Right atrium auricular region (tissue), 2 donors: ENCODE data around the gene RPP14. TPM values are rescaled to one million over a fixed set of nuclear protein-coding genes. Genes with fewer than 3 reads are reported as not detected.
"Not testable (repeated sequence)": the region's sequence is repeated elsewhere in the genome, so short reads cannot be mapped to it uniquely, and the experiment has no call there.

Experiments
- DNase-seq: peaks from one replicate; pipeline ENCODE4 v3.0.0-alpha.2; 2019; ENCODE audit warnings: low spot score
- H3K27ac ChIP-seq, 2 donors: fragments of 200-600 bp; sonication (generic); 1 replicate in 1 of 2; 2 replicates in 1 of 2; pipeline ENCODE4 v1.5.1; 2016 to 2019
- H3K27me3 ChIP-seq, 2 donors: fragments of 200-600 bp; sonication (generic); one replicate each; pipeline versions ENCODE4 v1.5.1 to v1.6.0; 2017 to 2019
- H3K36me3 ChIP-seq: fragments of 200-600 bp; sonication (generic); one replicate; pipeline ENCODE4 v1.5.1; 2016
- H3K4me1 ChIP-seq, 2 donors: fragments of 200-600 bp; sonication (generic); one replicate each; pipeline versions ENCODE4 v1.5.1 to v1.6.0; 2017 to 2019
- H3K4me3 ChIP-seq, 2 donors: fragments of 200-600 bp; sonication (generic); 1 replicate in 1 of 2; 2 replicates in 1 of 2; pipeline ENCODE4 v1.5.1; 2017 to 2019; ENCODE audit warnings: mild to moderate bottlenecking in 1 of 2, moderate library complexity in 1 of 2
- H3K9me3 ChIP-seq, 2 donors: fragments of 200-600 bp; sonication (generic); one replicate each; pipeline ENCODE4 v1.5.1; 2019
- CTCF ChIP-seq, 2 donors: fragments of 200-600 bp; sonication (generic); IDR thresholded peaks; one replicate each; pipeline ENCODE4 v1.5.1; 2019; ENCODE audit warnings: antibody characterized with exemption in 2 of 2
- total RNA-seq, 2 donors: library from RNA; depleted of rRNA; stranded (reverse); fragments of >200 nt; gene quantifications; one replicate each; pipeline ENCODE4 v1.1.0, GENCODE V29; 2016

The RPP14 gene
- total RNA-seq, 2 donors from 2014 or later = 10.0 to 10.9 TPM

DNA sequence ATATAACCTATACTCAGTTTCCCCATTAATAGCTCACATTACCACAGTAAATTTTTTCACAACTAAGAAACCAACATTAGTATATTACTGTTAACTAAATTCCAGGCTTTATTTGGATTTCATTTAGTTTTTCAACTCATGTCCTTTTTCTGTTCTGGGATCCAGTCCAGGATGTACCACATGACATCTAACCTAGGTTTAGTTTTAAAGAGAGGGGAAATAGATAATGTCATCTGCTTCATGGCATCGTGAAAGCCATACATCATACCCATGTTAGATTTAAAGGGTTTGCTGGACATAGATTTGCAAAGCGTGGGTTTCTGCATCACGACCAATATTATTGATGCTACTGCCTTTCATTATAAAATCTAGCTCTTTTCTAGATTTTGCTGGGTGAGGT lies 33.2 kb upstream of the RPP14 start:
- DNase-seq = no peak
- Histone ChIP-seq H3K27me3 (no peaks in the 10 kb centered on the region), H3K9me3 (no peaks in the 10 kb centered on the region), H3K4me1 (peaks cover 0 to 7% of the 10 kb centered on the region in 2 donors), H3K27ac (peak overlapping the region in 1 of 2 donors; percentile 29), H3K36me3 (peaks cover 20% of the 10 kb centered on the region), H3K4me3 (no peak overlapping the region)
- no peak for TF ChIP-seq CTCF (IDR thresholded peaks at IDR 0.05)

DNA sequence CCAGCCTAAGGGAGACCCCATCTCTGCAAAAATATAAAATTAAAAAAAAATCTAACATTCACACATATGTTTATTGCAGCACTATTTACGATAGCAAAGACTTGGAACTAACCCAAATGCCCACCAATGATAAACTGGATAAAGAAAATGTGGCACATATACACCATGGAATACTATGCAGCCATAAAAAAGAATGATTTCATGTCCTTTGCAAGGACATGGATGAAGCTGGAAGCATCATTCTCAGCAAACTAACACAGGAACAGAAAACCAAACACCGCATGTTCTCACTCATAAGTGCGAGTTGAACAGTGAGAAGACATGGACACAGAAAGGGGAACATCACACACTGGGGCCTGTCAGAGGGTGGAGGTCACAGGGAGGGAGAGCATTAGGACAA lies 32.7 kb upstream of the RPP14 start:
- H3K4me1 ChIP-seq, H3K27ac ChIP-seq, H3K9me3 ChIP-seq, DNase-seq, H3K27me3 ChIP-seq, H3K4me3 ChIP-seq: not testable (repeated sequence)
- H3K36me3 ChIP-seq = peaks cover 15% of the 10 kb centered on the region

- Histone ChIP-seq H3K27me3 (no peaks in the 10 kb centered on the region), H3K9me3 (no peaks in the 10 kb centered on the region), H3K36me3 (peaks cover 9% of the 10 kb centered on the region), H3K4me3 (no peak overlapping the region), H3K27ac (no peak overlapping the region), H3K4me1 (peaks cover 0 to 7% of the 10 kb centered on the region in 2 donors)
- TF ChIP-seq CTCF (IDR thresholded peaks at IDR 0.05) = no peak
- no peak for DNase-seq
These were observed 31.9 kb upstream of the RPP14 start for GRCh38 chr3:58274027-58274614.

GRCh38 chr3:58281069-58281468 lies 25.0 kb upstream of the RPP14 start:
- TF ChIP-seq CTCF (IDR thresholded peaks at IDR 0.05) = no peak
- Histone ChIP-seq H3K27me3 (no peaks in the 10 kb centered on the region), H3K36me3 (peaks cover 8% of the 10 kb centered on the region), H3K9me3 (no peaks in the 10 kb centered on the region), H3K4me3 (no peak overlapping the region), H3K27ac (no peak overlapping the region), H3K4me1 (no peaks in the 10 kb centered on the region)
- no peak for DNase-seq

- Histone ChIP-seq H3K9me3 (no peaks in the 10 kb centered on the region), H3K27ac (peak overlapping the region in 1 of 2 donors; percentile 23), H3K4me1 (peaks cover 0 to 10% of the 10 kb centered on the region in 2 donors), H3K4me3 (no peak overlapping the region), H3K36me3 (peaks cover 12% of the 10 kb centered on the region), H3K27me3 (no peaks in the 10 kb centered on the region)
- TF ChIP-seq CTCF (IDR thresholded peaks at IDR 0.05) = no peak
- DNase-seq = no peak
These were observed 20.7 kb upstream of the RPP14 start for GRCh38 chr3:58285334-58285733.

DNA sequence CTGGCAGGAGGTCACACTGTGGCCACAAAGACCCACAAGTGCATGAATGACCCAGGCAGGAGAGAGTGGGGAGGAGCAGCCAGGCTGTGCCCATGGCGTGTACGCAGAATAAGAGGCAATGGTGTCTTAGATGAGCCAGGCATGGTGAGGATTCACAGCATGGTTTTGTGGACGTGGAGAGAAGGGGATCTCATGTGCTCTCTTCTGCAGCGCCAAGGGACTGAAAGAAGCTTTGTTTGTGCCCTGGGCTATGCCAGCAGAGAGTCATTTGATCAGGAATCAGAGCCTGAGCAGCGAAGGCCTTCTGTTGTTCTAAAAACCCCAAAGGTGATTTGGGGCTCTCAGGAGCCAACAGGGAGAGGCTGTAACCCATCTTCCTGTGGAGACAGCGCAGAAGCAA lies 18.7 kb upstream of the RPP14 start:
- H3K9me3 ChIP-seq = no peaks in the 10 kb centered on the region
- peaks cover 8% of the 10 kb centered on the region for H3K36me3 ChIP-seq
- no peak for DNase-seq
- H3K27ac ChIP-seq = no peak overlapping the region
- H3K4me1 ChIP-seq = peaks cover 0 to 10% of the 10 kb centered on the region in 2 donors
- no peak overlapping the region for H3K4me3 ChIP-seq
- no peak for TF ChIP-seq CTCF (IDR thresholded peaks at IDR 0.05)
- no peaks in the 10 kb centered on the region for H3K27me3 ChIP-seq
